Fibroblast of mammary gland (primary cell): ENCODE data around the gene ANAPC10.
A peak's percentile ranks its signal among the peaks of the same experiment; 100 is the strongest.

Source experiments
- DNase-seq: peaks from one replicate; pipeline ENCODE4 v3.0.0-alpha.2; 2010; ENCODE audit warnings: low read depth
- H3K4me3 ChIP-seq: 2 replicates; pipeline ENCODE4 v1.5.1; 2011; ENCODE audit warnings: low read depth, mild to moderate bottlenecking, low read length, moderate library complexity; ENCODE audit not compliant: control insufficient read depth
- TF ChIP-seq, protein P1 (sequence below): conservative IDR thresholded peaks from 2 replicates; pipeline ENCODE4 v1.5.1; 2011; ENCODE audit warnings: low read depth, low read length, inconsistent platforms; ENCODE audit not compliant: control insufficient read depth, insufficient read depth

The ANAPC10 gene

DNA sequence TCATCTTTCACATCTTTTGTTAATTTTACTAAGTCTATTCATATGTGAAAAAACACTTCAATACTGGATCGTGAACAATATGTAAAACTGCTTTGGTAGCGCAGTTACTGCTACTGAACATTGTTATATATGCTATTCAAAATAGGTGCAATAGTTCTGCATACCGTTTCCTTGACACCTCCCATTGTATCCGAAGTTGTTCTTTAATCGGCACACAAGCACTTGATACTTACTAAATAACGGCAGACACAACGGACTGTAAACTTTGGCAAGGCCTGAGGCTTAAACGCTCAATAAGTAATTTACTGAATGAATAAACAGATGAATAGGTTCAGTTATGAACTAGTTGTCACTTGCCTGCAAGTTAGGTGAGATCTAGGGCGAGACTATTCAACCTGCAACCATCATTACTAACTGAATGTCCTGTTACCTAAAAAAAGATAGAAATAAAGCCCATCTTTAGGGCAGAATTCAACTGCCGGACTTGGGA, 620 bp downstream of the ANAPC10 start:
- TF ChIP-seq, protein P1, sequence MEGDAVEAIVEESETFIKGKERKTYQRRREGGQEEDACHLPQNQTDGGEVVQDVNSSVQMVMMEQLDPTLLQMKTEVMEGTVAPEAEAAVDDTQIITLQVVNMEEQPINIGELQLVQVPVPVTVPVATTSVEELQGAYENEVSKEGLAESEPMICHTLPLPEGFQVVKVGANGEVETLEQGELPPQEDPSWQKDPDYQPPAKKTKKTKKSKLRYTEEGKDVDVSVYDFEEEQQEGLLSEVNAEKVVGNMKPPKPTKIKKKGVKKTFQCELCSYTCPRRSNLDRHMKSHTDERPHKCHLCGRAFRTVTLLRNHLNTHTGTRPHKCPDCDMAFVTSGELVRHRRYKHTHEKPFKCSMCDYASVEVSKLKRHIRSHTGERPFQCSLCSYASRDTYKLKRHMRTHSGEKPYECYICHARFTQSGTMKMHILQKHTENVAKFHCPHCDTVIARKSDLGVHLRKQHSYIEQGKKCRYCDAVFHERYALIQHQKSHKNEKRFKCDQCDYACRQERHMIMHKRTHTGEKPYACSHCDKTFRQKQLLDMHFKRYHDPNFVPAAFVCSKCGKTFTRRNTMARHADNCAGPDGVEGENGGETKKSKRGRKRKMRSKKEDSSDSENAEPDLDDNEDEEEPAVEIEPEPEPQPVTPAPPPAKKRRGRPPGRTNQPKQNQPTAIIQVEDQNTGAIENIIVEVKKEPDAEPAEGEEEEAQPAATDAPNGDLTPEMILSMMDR: no peak
- H3K4me3 ChIP-seq: peak overlapping the region; percentile 92
- no peak for DNase-seq

DNA sequence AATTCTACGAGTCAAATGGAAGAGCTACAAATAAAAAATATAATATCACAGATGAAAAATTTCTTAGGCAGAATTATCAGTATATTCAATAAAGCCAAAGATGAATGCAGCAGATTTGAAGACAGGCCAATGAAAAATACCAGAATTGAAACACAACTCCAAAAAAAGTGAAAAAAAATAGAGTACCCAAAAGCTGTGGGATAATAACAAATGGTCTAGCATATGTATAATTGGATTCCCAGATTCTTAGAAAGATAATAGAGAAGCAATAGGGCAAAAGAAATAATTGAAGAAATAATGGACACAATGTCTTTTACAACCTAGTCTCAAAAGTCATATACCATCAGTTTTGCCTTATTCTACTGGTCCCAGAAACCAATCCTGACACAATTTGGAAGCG, 4.4 kb downstream of the ANAPC10 start:
- TF ChIP-seq, protein P1: no peak
- H3K4me3 ChIP-seq: no peak overlapping the region
- DNase-seq: no peak

DNA sequence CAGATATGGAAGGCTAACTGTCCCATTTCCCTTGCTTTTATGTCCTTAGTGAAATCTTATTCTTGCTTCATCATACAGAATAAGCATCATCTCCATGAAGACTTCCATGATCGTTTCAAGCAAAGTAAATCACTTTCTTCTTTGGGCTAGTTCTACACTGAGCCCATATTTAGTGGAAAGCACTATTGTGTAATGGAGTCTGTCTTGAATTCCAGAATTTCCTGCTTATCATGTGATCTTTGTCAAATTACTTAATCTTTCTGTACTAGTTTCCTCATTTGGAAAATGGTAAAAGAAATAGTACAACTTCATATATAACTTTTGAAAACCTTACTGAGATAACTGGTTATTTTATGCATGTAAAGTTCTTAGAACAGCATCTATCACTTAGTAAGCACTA, 7.6 kb downstream of the ANAPC10 start:
- DNase-seq: no peak
- no peak overlapping the region for H3K4me3 ChIP-seq
- TF ChIP-seq, protein P1: no peak

DNA sequence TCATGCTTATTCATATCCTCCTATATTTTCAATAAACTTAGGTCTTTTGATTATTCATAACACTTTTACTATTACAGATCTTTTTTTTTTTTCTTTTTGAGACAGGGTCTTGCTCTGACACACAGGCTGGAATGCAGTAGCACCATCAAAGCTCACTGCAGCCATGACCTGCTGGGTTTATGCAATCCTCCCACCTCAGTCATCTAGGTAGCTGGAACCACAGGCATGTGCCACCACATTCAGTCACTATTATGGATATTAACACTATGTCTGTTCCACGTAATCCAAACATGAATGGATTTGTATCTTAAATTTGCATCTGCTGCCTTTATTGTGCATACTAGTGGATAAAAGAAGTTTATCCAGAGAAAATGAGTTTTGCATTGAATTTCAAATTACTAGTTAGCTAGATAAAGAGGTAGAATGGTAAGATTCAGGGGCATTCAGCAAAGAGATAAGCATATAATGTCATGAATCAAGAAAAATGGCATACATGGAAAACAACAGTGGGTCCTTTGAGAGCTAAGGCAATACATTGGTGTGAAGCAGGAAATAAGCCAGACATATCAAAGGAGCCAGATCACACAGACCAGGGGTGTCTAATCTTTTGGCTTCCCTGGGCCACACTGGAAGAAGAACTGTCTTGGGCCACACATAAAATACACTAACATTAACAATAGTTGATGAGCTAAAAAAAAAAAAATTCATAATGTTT, 13.9 kb downstream of the ANAPC10 start:
- peak; percentile 16 for DNase-seq
- TF ChIP-seq, protein P1: no peak
- no peak overlapping the region for H3K4me3 ChIP-seq

DNA sequence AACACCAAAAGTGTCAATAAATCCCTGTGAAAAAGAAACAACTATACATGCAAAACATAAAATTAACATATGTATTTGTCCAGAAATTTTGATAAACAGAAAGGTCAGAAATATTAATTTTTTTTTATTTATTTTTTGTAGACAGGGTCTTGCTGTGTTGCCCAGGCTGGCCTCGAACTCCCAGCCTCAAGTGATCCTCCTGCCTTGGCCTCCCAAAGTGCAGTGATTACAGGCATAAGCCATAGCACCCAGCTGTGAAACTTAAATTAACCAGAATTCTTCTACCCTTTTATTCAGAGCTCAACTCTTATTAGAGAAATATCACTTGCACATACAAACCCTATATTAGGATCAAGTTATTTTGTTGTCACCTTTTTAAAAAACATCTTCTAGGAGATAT, 16.2 kb downstream of the ANAPC10 start:
- H3K4me3 ChIP-seq: no peak overlapping the region
- TF ChIP-seq, protein P1: no peak
- no peak for DNase-seq

DNA sequence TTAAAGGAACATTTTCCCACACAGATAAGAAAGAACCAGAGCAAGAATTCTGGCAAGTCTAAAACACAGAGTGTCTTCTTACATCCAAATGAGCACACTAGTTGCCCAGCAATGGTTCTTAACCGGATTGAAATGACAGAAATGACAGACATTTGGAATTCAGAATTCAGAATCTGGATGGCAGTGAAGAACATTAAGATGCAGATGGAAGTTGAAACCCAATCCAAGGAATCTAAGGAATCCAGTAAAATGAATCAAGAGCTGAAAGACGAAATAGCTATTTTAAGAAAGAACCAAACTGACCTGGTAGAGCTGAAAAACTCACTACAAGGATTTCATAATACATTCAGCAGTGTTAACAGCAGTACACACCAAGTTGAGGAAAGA, 21.5 kb downstream of the ANAPC10 start:
- DNase-seq: no peak
- TF ChIP-seq, protein P1: no peak
- H3K4me3 ChIP-seq: no peak overlapping the region

DNA sequence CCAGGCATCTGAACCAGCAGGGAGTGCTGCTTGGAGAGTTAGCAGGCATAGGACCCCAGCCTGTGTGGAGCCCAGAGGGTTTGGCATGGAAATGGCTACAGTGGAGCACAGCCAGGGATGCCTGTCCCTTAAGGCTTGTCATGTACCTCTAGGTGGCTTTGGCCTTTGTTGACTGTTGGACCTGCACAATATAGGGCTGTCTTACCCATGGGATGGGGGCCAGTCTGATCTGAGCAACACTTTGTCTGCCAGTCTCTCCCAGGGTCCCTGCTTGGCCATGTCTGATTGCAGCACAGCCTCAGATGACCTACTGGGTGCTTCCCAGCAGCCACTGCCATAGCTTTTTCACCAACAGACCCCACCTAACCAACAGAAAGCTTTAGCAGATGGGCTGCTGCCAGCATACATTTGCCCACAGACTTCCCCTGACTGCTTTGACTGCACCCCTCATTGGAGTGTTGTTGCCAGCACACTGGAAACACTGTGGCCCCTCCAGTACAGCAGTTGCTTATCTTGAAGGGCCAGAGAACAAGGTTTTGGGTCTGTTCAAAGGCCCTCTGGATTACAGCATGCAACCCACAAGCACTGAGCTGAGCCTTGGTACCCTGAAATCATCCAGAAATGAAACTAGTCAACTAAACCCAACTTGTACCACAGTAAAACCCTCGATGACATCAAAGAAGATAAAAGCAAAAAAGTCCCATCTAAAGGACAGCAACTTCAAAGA, 22.1 kb downstream of the ANAPC10 start:
- DNase-seq: no peak
- H3K4me3 ChIP-seq: no peak overlapping the region
- TF ChIP-seq, protein P1: no peak
